Measurements from ENCODE around the gene CHERP.

The CHERP gene

GRCh38 chr19:16582486-16583261, 40.4 kb upstream of the CHERP start:
- Mint-ChIP-seq H3K4me1 (ENCODE audit: low read depth) (peaks cover 72% of the 10 kb centered on the region), H3K36me3 (no peaks in the 10 kb centered on the region), H3K4me3 (no peak overlapping the region), H3K9me3 (ENCODE audit: low read depth) (no peaks in the 10 kb centered on the region), H3K27ac (peak overlapping the region; percentile 22), H3K27me3 (no peaks in the 10 kb centered on the region)

GRCh38 chr19:16581971-16582343, 39.7 kb upstream of the CHERP start:
- no peak overlapping the region for H3K4me3 Mint-ChIP-seq
- H3K36me3 Mint-ChIP-seq: no peaks in the 10 kb centered on the region
- H3K4me1 Mint-ChIP-seq (ENCODE audit: low read depth): peaks cover 65% of the 10 kb centered on the region
- peak overlapping the region; percentile 61 for H3K27ac Mint-ChIP-seq
- no peaks in the 10 kb centered on the region for H3K9me3 Mint-ChIP-seq (ENCODE audit: low read depth)
- no peaks in the 10 kb centered on the region for H3K27me3 Mint-ChIP-seq

GRCh38 chr19:16581145-16581970, 39.1 kb upstream of the CHERP start:
- Mint-ChIP-seq H3K4me3 (no peak overlapping the region), H3K36me3 (no peaks in the 10 kb centered on the region), H3K9me3 (ENCODE audit: low read depth) (no peaks in the 10 kb centered on the region), H3K27me3 (no peaks in the 10 kb centered on the region), H3K27ac (no peak overlapping the region), H3K4me1 (ENCODE audit: low read depth) (peaks cover 60% of the 10 kb centered on the region)

GRCh38 chr19:16579381-16579780, 37.1 kb upstream of the CHERP start:
- Mint-ChIP-seq H3K27ac (peak overlapping the region; percentile 66), H3K4me3 (no peak overlapping the region), H3K4me1 (ENCODE audit: low read depth) (peaks cover 54% of the 10 kb centered on the region), H3K27me3 (no peaks in the 10 kb centered on the region), H3K36me3 (no peaks in the 10 kb centered on the region), H3K9me3 (ENCODE audit: low read depth) (no peaks in the 10 kb centered on the region)

- H3K36me3 Mint-ChIP-seq: no peaks in the 10 kb centered on the region
Measured at GRCh38 chr19:16577531-16577985, 35.3 kb upstream of the CHERP start.

GRCh38 chr19:16576690-16577530, 34.7 kb upstream of the CHERP start:
- Mint-ChIP-seq H3K27me3 (no peaks in the 10 kb centered on the region), H3K4me1 (ENCODE audit: low read depth) (peaks cover 48% of the 10 kb centered on the region), H3K36me3 (no peaks in the 10 kb centered on the region), H3K27ac (no peak overlapping the region), H3K4me3 (no peak overlapping the region), H3K9me3 (ENCODE audit: low read depth) (no peaks in the 10 kb centered on the region)

More at GRCh38 chr19:16577531-16577985, 35.3 kb upstream of the CHERP start:
- Mint-ChIP-seq H3K27ac (no peak overlapping the region), H3K27me3 (no peaks in the 10 kb centered on the region), H3K4me1 (ENCODE audit: low read depth) (peaks cover 50% of the 10 kb centered on the region), H3K9me3 (ENCODE audit: low read depth) (no peaks in the 10 kb centered on the region), H3K4me3 (no peak overlapping the region)

GRCh38 chr19:16575861-16576689, 33.8 kb upstream of the CHERP start:
- Mint-ChIP-seq H3K9me3 (ENCODE audit: low read depth) (no peaks in the 10 kb centered on the region), H3K27me3 (no peaks in the 10 kb centered on the region), H3K36me3 (no peaks in the 10 kb centered on the region), H3K27ac (peak overlapping the region; percentile 6), H3K4me1 (ENCODE audit: low read depth) (peaks cover 46% of the 10 kb centered on the region), H3K4me3 (no peak overlapping the region)

- Mint-ChIP-seq H3K4me3 (peak overlapping the region; percentile 98), H3K4me1 (ENCODE audit: low read depth) (peaks cover 52% of the 10 kb centered on the region), H3K36me3 (no peaks in the 10 kb centered on the region), H3K27ac (peak overlapping the region; percentile 64), H3K27me3 (no peaks in the 10 kb centered on the region), H3K9me3 (ENCODE audit: low read depth) (no peaks in the 10 kb centered on the region)
Measured at GRCh38 chr19:16575282-16575681, 33.0 kb upstream of the CHERP start.

GRCh38 chr19:16573925-16574324, 31.7 kb upstream of the CHERP start:
- Mint-ChIP-seq H3K27me3 (no peaks in the 10 kb centered on the region), H3K9me3 (ENCODE audit: low read depth) (no peaks in the 10 kb centered on the region), H3K4me1 (ENCODE audit: low read depth) (peaks cover 54% of the 10 kb centered on the region), H3K4me3 (peak overlapping the region; percentile 98), H3K27ac (peak overlapping the region; percentile 97), H3K36me3 (no peaks in the 10 kb centered on the region)

GRCh38 chr19:16573296-16573695, 31.1 kb upstream of the CHERP start:
- Mint-ChIP-seq H3K36me3 (no peaks in the 10 kb centered on the region), H3K27ac (peak overlapping the region; percentile 97), H3K9me3 (ENCODE audit: low read depth) (no peaks in the 10 kb centered on the region), H3K27me3 (no peaks in the 10 kb centered on the region), H3K4me1 (ENCODE audit: low read depth) (peaks cover 51% of the 10 kb centered on the region), H3K4me3 (peak overlapping the region; percentile 98)

GRCh38 chr19:16572332-16573211, 30.3 kb upstream of the CHERP start, which contains the start of gene SLC35E1:
Gene SLC35E1, minus strand, starts transcription at chr19:16572415. Its CDS starts 51 bp downstream, at chr19:16572364.
- H3K27ac Mint-ChIP-seq: peak within 1 kb of the TSS; percentile 97
- no peaks in the 10 kb centered on the region for H3K27me3 Mint-ChIP-seq
- no peaks in the 10 kb centered on the region for H3K9me3 Mint-ChIP-seq (ENCODE audit: low read depth)
- no peaks in the 10 kb centered on the region for H3K36me3 Mint-ChIP-seq
- peaks cover 51% of the 10 kb centered on the region for H3K4me1 Mint-ChIP-seq (ENCODE audit: low read depth)
- H3K4me3 Mint-ChIP-seq: peak within 1 kb of the TSS; percentile 98

- H3K9me3 Mint-ChIP-seq (ENCODE audit: low read depth): no peaks in the 10 kb centered on the region
- H3K4me3 Mint-ChIP-seq: peak overlapping the region; percentile 89
- peak overlapping the region; percentile 50 for H3K27ac Mint-ChIP-seq
- H3K27me3 Mint-ChIP-seq: no peaks in the 10 kb centered on the region
- peaks cover 52% of the 10 kb centered on the region for H3K4me1 Mint-ChIP-seq (ENCODE audit: low read depth)
- peaks cover under 1% of the 10 kb centered on the region for H3K36me3 Mint-ChIP-seq
Measured at GRCh38 chr19:16571822-16572331, 29.6 kb upstream of the CHERP start.

GRCh38 chr19:16571283-16571682, 29.0 kb upstream of the CHERP start:
- H3K9me3 Mint-ChIP-seq (ENCODE audit: low read depth): no peaks in the 10 kb centered on the region
- H3K4me1 Mint-ChIP-seq (ENCODE audit: low read depth): peaks cover 56% of the 10 kb centered on the region
- peak overlapping the region; percentile 89 for H3K4me3 Mint-ChIP-seq
- no peaks in the 10 kb centered on the region for H3K27me3 Mint-ChIP-seq
- H3K27ac Mint-ChIP-seq: peak overlapping the region; percentile 50
- H3K36me3 Mint-ChIP-seq: peaks cover 6% of the 10 kb centered on the region
